HG03457 (cell line): ENCODE results near the gene CPLANE1.

Experiments
- ATAC-seq: cut with Tn5 transposase; IDR thresholded peaks from one replicate; pipeline ENCODE4 v1.9.1; 2021; ENCODE audit warnings: moderate number of reproducible peaks; ENCODE audit not compliant: unreplicated experiment

The CPLANE1 gene

DNA sequence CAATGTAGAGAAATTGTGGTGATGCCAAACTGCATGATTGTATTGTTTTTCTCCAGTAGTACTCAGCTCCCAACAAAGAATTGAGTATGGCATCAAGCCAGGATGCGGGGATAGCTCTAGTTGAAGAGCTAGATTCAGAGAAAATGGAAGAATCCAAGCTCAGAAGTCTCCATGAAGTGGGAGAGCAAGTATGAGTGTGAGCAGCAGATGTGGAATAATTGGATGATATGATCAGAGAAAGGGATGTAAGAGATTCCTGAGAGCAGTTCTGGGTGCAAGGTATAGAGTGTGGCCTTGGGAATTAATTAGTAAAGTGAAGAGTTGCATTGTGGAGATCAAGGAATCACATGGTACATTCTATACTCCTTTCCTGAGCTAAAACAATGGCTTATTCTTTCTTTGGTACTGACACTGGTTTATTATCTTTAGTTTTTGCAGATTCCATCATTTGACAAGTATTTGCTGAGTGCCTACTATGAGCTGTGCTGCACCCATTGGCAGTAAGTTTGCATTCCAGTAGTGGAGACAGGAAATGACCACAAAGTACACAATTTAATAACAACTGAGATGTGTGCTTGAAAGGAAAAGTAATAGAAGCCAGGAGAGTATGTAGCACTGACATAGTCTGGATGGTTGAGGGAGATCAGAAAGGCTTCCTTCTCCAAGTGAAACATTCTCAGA, 177.1 kb downstream of the CPLANE1 start:
- ATAC-seq = no peak

DNA sequence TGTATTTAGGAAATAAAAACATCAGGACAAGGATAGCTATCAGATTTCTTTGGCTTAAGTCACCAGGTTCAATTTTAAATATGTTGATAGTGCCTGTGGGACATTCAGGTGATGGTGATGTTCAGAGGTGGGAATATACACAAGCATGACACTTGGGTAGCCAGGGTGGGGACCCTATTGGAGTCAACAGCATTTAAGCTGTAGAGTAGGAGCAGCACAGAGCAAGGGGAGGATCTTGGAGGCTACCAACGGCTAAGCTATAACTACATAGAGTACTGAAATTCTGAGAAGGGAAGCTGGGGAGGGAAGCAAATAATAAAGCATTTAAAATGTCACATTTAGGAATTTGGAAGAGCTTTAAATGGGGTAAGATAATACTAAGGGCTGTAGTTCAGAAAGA, 177.7 kb downstream of the CPLANE1 start:
- ATAC-seq = no peak

DNA sequence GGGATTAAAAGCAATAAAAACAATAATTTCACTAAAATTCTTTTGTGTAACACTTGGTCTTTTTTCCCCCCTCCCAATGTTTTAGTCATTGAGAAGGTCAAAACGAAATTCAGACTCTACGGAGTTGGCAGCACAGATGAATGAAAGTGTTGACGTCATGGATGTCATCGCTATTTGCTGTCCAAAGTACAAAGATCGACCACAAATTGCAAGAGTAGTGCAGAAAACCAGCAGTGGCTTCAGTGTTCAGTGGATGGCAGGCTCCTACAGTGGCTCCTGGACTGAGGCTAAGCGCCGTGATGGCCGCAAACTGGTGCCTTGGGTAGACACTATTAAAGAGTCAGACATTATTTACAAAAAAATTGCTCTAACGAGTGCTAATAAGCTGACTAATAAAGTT, 184.7 kb downstream of the CPLANE1 start:
- no peak for ATAC-seq

DNA sequence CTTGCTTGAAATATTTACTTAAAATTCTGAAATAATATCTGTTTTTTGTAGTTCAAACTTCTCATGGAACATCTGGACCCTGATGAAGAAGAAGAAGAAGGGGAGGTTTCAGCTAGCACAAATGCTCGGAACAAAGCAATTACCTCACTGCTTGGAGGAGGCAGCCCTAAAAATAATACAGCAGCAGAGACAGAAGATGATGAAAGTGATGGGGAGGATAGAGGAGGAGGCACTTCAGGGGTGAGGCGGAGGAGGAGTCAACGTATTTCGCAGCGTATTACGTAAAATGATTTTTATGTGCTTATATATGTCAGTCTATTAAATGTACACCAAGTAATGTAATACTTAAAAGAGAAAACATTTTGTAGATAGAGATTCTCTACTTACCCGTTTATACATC, 185.4 kb downstream of the CPLANE1 start:
- no peak for ATAC-seq

DNA sequence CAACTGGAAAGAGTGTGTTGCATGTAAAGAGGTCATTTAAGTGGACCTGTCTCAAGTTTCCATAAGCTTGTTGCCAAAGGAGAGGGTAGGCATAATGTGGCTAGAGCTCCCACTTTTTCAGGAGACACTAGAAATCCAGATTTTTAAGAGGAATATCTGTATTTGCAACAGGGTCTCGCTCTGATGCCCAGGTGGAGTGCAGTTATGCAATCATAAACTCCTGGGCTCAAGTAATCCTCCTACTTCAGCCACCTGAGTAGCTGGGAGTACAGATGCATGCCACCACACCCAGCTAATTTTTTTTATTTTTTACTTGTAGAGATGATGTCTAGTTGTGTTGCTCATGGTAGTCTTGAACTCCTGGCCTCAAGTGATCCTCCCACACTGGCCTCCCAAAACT, 189.1 kb downstream of the CPLANE1 start:
- ATAC-seq = no peak

DNA sequence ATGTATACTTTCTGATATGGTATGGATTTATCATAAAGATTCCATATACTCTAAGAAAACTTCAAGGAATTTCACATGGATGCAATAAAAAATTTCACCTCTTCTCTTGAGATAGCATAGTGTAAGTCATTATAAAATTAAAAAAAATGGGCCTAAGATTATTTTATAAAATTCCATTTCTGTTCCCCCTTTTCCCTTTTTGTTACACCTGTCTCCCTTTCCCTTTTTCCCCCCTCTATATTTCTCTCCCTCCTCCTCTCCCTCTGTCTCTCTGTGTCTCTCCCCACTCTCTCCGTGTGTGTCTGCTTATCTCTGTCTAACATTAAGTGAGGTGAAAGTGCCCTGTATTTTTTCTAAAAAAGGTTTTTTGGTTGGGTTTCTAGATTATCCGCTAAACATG, 192.4 kb downstream of the CPLANE1 start:
- no peak for ATAC-seq
